ENCODE data around the gene ACER3.

ACER3 gene

GRCh38 chr11:76832361-76832760 lies 28.4 kb upstream of the ACER3 start:
- no peaks in the 10 kb centered on the region for H4K20me1 ChIP-seq
- no peaks in the 10 kb centered on the region for H3K36me3 ChIP-seq
- H3K4me2 ChIP-seq, result peak overlapping the region in 1 of 11 experiments; percentile 27; a peak in 1 of 22 replicates
- H3K27ac ChIP-seq, result no peak overlapping the region
- H3K4me3 ChIP-seq, result no peak overlapping the region
- no peak for TF ChIP-seq Cebpa-rat (IDR thresholded peaks at IDR 0.05)
- H3K27me3 ChIP-seq, result no peaks in the 10 kb centered on the region
- H3K9me3 ChIP-seq (replicated peaks in 1 of 11), result peaks cover 0 to 15% (median 6%) of the 10 kb centered on the region in 11 experiments; a peak in 2 of 22 replicates
- H3K4me1 ChIP-seq, result peaks cover 0 to 22% (median 0%) of the 10 kb centered on the region in 10 experiments; a peak in 3 of 20 replicates
- no peak overlapping the region for H3K9ac ChIP-seq

- H4K20me1 ChIP-seq, result no peaks in the 10 kb centered on the region
- no peaks in the 10 kb centered on the region for H3K27me3 ChIP-seq
- no peak overlapping the region for H3K4me3 ChIP-seq
- H3K4me1 ChIP-seq, result peaks cover 0 to 28% (median 0%) of the 10 kb centered on the region in 10 experiments; a peak in 6 of 20 replicates
- no peak overlapping the region for H3K27ac ChIP-seq
- no peak overlapping the region for H3K9ac ChIP-seq
- no peak overlapping the region for H3K4me2 ChIP-seq
- H3K9me3 ChIP-seq (replicated peaks in 1 of 11), result peaks cover 0 to 13% (median 6%) of the 10 kb centered on the region in 11 experiments; a peak in 2 of 22 replicates
- no peak for TF ChIP-seq Cebpa-rat (IDR thresholded peaks at IDR 0.05)
- no peaks in the 10 kb centered on the region for H3K36me3 ChIP-seq
Measured at GRCh38 chr11:76834151-76834550, 26.6 kb upstream of the ACER3 start.

GRCh38 chr11:76835036-76835435 lies 25.7 kb upstream of the ACER3 start:
- Histone ChIP-seq H3K27ac (no peak overlapping the region), H3K36me3 (no peaks in the 10 kb centered on the region), H4K20me1 (no peaks in the 10 kb centered on the region), H3K27me3 (no peaks in the 10 kb centered on the region), H3K4me3 (no peak overlapping the region), H3K4me2 (no peak overlapping the region), H3K9ac (no peak overlapping the region), H3K9me3 (replicated peaks in 1 of 11) (peaks cover 0 to 4% (median 0%) of the 10 kb centered on the region in 11 experiments; a peak in 1 of 22 replicates), H3K4me1 (peaks cover 0 to 34% (median 0%) of the 10 kb centered on the region in 10 experiments; a peak in 6 of 20 replicates)
- TF ChIP-seq Cebpa-rat (IDR thresholded peaks at IDR 0.05), result no peak

- Histone ChIP-seq H3K27me3 (no peaks in the 10 kb centered on the region), H3K4me3 (no peak overlapping the region), H3K4me2 (0 out of 22 replicates have a peak overlapping the region, but pooled peaks of 1 of the 11 experiments have one; percentile 10), H3K4me1 (peaks cover 0 to 42% (median 0%) of the 10 kb centered on the region in 10 experiments; a peak in 7 of 20 replicates), H3K9me3 (replicated peaks in 1 of 11) (no peaks in the 10 kb centered on the region), H3K9ac (no peak overlapping the region), H3K27ac (no peak overlapping the region), H4K20me1 (no peaks in the 10 kb centered on the region), H3K36me3 (no peaks in the 10 kb centered on the region)
- TF ChIP-seq Cebpa-rat (IDR thresholded peaks at IDR 0.05), result no peak
Measured at GRCh38 chr11:76835928-76836612, 24.6 kb upstream of the ACER3 start.

GRCh38 chr11:76836613-76837291 lies 24.0 kb upstream of the ACER3 start:
- Histone ChIP-seq H3K4me3 (no peak overlapping the region), H3K4me2 (no peak overlapping the region), H3K9me3 (replicated peaks in 1 of 11) (no peaks in the 10 kb centered on the region), H4K20me1 (no peaks in the 10 kb centered on the region), H3K4me1 (peaks cover 0 to 35% (median 0%) of the 10 kb centered on the region in 10 experiments; a peak in 7 of 20 replicates), H3K27ac (no peak overlapping the region), H3K36me3 (no peaks in the 10 kb centered on the region), H3K9ac (no peak overlapping the region), H3K27me3 (no peaks in the 10 kb centered on the region)
- TF ChIP-seq Cebpa-rat (IDR thresholded peaks at IDR 0.05), result no peak

- Histone ChIP-seq H4K20me1 (no peaks in the 10 kb centered on the region), H3K4me1 (peaks cover 0 to 27% (median 0%) of the 10 kb centered on the region in 10 experiments; a peak in 7 of 20 replicates), H3K9ac (no peak overlapping the region), H3K27ac (no peak overlapping the region), H3K4me3 (no peak overlapping the region), H3K27me3 (no peaks in the 10 kb centered on the region), H3K36me3 (no peaks in the 10 kb centered on the region), H3K4me2 (no peak overlapping the region), H3K9me3 (replicated peaks in 1 of 11) (peaks cover 0 to under 1% (median 0%) of the 10 kb centered on the region in 11 experiments; a peak in 1 of 22 replicates)
- TF ChIP-seq Cebpa-rat (IDR thresholded peaks at IDR 0.05), result no peak
Measured at GRCh38 chr11:76837696-76838677, 22.7 kb upstream of the ACER3 start.

- Histone ChIP-seq H4K20me1 (no peaks in the 10 kb centered on the region), H3K4me3 (no peak overlapping the region), H3K27ac (no peak overlapping the region), H3K36me3 (no peaks in the 10 kb centered on the region), H3K27me3 (no peaks in the 10 kb centered on the region), H3K4me1 (peaks cover 0 to 27% (median 0%) of the 10 kb centered on the region in 10 experiments; a peak in 7 of 20 replicates), H3K9me3 (replicated peaks in 1 of 11) (peaks cover 0 to 8% (median under 1%) of the 10 kb centered on the region in 11 experiments; a peak in 8 of 22 replicates), H3K9ac (no peak overlapping the region), H3K4me2 (peak overlapping the region in 2 of 11 experiments; percentile 30 to 58; a peak in 2 of 22 replicates)
- TF ChIP-seq Cebpa-rat (IDR thresholded peaks at IDR 0.05), result no peak
Measured at GRCh38 chr11:76838678-76839068, 22.0 kb upstream of the ACER3 start.

- H3K4me2 ChIP-seq, result peak overlapping the region in 2 of 11 experiments; percentile 30 to 58; a peak in 4 of 22 replicates
- no peak overlapping the region for H3K27ac ChIP-seq
- no peak overlapping the region for H3K4me3 ChIP-seq
- H3K4me1 ChIP-seq, result peaks cover 0 to 27% (median 0%) of the 10 kb centered on the region in 10 experiments; a peak in 7 of 20 replicates
- no peak for TF ChIP-seq Cebpa-rat (IDR thresholded peaks at IDR 0.05)
- no peaks in the 10 kb centered on the region for H4K20me1 ChIP-seq
- no peaks in the 10 kb centered on the region for H3K27me3 ChIP-seq
- H3K9ac ChIP-seq, result no peak overlapping the region
- no peaks in the 10 kb centered on the region for H3K36me3 ChIP-seq
- peaks cover 0 to 12% (median 7%) of the 10 kb centered on the region in 11 experiments; a peak in 11 of 22 replicates for H3K9me3 ChIP-seq (replicated peaks in 1 of 11)
Measured at GRCh38 chr11:76839311-76839710, 21.4 kb upstream of the ACER3 start.
